GM18909 (cell line): ENCODE measurements around the gene BET1L.

Experiments used
- ATAC-seq: cut with Tn5 transposase; IDR thresholded peaks from one replicate; pipeline ENCODE4 v1.9.1; 2021; ENCODE audit warnings: mild to moderate bottlenecking; ENCODE audit not compliant: unreplicated experiment, poor library complexity

The BET1L gene

DNA sequence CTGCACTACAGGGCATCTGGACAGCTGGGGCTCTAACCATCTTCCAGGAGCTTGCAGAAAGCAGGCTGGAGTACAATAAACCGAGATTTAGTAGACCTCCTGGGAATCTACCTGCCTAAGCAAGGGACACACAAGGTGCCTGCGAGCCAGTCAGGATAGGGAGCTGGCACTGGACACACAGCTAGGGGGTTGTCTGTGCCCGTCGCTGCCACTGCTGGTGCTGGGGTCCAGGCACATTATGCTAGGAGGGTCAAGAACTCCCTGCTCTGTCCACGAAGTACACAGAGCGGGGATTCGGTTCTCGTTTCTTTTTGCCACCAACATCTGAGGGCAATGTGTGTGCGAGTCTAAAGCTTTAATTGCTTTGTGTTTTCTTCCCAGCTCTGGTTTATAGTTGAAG lies 4.5 kb upstream of the BET1L start:
- no peak for ATAC-seq

DNA sequence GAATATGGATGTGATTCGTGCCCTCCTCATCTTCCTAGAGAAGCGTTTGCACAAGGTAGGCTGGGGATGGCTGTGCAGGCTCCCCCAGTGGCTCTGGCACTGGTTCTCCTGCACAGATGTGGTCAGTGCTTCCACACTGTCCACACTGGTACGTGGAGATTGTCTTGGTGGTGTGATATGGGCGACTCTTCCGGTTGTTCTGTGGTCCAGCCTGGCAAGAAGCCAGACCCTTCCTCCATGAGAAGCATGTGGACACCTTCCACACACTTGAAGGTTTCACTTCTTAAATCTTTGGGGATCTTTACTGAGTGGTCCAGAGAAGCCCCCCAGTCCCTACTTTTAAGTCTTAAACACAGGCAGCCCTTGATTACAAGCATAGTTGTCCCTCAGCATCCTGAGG lies 4.1 kb upstream of the BET1L start:
- no peak for ATAC-seq

DNA sequence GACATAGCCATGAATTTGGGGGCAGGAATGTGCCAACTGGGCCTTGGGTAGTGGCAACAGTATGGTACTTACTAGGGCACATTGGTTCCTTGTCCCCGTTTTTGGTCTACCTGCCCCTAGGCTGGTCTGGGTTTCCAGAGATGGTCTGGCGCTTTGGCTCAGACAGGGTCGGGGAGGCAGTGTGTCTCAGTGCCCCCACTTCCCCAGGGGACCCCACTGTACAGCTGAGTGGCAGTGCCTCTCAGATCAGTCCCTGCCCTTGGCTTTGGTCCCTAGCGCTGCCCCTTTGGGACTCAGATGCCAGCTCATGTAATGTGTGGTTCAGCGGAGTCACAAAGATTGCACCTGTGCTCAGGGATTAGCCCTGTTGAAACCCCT lies 3.6 kb upstream of the BET1L start:
- ATAC-seq, result no peak

DNA sequence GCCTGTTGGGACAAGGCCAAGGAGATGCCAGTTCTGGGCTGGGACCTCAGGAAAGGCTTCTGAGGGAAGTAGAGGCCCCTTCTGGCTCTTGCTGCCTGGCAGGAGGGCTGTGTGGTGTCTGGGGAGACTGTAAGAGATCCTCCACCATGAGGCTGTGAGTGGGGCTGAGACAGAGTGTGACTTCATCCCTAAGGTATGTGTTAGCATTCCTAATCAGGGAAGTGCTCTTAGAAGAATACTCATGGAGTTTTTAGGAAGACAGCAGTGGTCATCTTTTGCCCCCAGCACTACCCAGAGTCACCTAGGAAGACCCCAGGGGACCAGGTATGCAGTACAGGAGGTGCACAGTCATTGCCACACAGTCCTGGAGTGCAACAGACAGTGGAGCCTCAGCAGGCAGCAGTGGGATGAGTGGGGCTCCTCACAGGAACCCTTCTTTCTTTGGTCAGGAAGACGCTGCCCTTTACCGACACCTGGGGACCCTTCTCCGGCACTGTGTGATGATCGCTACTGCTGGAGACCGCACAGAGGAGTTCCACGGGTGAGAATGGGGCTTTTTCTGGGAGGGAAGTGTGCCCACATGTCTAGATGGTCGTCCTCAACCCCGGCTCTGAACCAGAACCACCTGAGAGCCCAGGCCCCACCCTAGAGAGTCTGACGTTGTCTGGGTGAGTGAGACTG lies 3.1 kb upstream of the BET1L start:
- ATAC-seq, result no peak

DNA sequence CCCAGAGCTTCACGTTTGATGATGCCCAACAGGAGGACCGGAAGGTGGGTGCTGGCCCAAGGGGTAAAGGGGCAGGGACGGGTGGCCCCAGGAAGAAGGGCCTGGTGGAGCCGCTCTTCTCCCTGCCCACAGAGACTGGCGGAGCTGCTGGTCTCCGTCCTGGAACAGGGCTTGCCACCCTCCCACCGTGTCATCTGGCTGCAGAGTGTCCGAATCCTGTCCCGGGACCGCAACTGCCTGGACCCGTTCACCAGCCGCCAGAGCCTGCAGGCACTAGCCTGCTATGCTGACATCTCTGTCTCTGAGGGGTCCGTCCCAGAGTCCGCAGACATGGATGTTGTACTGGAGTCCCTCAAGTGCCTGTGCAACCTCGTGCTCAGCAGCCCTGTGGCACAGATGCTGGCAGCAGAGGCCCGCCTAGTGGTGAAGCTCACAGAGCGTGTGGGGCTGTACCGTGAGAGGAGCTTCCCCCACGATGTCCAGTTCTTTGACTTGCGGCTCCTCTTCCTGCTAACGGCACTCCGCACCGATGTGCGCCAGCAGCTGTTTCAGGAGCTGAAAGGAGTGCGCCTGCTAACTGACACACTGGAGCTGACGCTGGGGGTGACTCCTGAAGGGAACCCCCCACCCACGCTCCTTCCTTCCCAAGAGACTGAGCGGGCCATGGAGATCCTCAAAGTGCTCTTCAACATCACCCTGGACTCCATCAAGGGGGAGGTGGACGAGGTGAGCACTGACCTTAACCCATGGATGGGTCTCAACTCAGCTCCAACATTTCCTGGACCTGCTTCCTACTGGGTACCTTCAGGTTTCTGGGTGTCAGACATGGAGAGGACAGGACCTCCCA lies 2.3 kb upstream of the BET1L start:
- ATAC-seq, result no peak

DNA sequence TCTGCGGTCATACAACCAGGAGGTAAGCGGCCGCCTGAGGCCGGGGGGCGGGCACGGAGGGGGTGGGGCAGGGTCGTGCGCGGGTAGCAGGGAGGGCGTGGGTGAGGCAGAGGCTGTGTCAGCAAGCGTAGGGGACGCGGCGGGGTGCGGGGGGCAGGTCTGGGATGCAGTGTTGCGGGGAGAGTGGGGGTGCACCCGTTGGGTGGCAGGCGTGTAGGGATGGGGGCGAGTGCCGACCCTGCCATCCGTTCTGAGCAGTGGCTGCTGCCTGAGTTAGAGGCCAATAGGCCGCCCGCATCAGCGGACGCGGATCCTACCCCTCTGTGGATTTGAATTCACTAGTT lies 1.7 kb upstream of the BET1L start:
- no peak for ATAC-seq

DNA sequence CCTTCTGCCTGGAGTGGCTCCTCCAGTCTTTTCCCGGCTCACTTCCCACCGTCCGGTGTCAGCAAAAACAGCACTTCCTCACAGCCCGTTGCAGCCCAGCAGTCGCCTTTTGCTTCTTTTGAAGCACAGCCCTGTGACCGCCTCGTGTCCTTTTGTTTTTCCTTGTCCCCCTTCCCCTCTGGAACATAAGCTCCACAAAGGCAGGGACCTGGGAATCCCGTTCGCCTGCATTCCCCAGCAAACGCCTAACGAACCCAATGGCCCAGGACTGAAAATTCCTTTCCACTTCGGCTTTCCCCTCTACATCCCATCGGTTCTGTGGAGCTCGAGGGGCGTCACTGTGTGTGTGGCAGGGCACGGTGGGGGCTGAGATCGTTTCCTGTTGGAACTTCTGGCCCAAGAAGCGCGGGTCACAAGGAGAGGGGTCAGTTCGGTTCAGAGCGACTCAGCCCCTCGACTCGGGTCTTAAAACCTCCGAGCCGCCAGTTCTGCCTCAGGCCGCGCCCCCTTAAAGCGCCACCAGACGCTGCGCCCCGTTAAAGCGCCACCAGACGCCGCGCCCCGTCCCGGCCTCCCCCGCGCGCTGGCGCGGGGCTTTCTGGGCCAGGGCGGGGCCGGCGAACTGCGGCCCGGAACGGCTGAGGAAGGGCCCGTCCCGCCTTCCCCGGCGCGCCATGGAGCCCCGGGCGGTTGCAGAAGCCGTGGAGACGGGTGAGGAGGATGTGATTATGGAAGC lies 1.1 kb upstream of the BET1L start:
- ATAC-seq, result peak; percentile 43

DNA sequence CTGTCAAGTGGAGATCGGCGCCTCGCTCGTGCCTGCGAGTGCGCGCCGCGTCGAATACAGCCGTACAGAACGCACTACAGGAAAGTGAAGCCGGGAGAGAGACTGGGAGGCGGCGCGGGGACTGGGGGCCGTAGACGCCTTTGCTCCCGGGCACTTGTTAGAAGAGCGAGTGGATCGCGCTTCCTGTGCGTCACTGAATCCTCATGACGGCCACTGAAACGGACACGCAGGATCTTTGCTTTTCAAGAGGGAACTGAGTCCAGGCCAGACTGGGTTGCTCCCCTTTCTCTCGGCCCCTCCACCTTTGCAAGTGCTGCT lies 623 bp upstream of the BET1L start:
- no peak for ATAC-seq

DNA sequence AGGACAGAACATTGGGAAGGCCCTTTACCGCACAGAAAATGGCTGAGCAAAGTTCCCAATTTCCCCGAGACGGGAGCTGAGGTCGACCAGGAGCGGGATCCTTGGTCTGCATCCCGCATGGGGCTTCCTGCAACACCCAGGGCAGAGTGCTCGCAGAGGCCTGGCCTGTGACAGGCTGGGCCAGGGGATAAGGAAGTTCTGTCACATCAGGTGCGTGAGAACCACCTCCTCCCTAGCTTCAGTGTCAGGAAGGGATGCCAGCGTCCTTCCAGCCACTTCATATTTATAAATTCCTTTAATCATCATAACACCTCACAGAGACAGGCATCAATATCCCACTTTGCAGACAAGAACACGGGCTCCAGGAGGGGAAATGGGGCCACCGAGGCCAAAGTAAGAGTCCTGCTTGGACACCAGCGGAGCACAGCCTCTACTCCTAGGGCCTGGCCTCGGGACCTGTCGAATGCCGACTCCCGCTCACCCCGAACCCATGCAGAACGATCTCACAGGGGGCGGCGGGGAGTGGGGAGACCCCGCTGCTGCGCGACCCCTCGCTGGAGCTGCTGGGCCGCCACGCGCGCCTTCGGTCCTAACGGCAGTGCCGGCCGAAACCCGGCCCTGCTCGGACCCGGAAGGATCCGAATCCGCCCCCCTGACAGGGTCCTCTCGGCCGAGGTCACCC lies 532 bp downstream of the BET1L start:
- ATAC-seq, result no peak

DNA sequence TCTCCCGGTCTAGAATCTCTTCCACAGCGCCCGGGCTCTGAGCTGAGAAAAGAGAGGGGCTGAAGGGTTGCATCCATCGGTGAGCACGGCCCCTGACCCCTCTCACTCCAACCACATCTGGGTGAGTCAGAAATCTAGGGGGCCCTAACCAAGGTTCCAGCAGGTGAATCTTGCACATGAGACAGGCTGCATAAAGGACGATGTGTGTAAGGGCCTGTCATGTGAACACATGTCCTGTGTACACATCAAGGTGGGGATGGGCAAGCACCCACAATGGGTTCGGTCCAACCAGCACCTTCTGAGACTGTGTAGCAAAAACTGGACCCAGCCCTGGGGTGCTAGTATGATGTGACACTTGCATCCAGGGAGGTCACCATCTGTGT lies 1.2 kb downstream of the BET1L start:
- ATAC-seq, result no peak

DNA sequence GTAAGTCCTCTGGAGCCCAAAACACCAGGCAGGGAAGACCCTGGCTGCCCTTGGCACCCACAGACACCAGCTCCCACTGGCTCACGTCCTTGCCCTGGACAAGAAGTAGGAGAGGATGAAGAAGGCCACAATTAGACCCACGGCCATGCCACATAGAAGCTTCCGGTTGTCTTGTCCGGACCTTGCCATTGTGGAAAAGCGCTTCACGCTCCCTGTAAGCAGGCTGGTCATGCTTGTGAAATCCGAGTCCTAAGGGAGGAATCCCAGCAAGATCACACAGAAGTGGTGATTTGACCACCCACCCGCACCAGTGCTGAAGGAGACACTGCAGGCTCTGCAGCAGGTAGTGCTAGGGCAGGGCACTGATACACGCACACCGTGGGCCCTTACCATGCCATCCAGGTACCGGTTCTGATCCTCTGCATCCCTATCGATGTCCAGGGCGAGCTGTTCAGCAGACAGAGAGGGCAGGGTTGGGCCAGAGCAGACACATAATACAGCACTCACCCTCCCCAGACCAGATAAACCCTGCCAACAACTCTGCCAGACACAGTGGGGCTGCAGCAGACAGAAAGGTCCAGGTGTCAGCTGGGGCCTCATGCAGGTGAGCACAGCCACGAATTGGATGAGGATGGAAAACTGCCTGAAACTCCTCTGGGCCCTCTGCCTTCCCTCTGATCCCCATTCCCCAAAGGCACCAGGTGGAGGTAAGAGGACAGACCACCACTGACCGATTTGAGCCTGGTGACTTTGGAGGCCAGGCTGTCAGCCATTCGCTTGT lies 1.8 kb downstream of the BET1L start:
- no peak for ATAC-seq

DNA sequence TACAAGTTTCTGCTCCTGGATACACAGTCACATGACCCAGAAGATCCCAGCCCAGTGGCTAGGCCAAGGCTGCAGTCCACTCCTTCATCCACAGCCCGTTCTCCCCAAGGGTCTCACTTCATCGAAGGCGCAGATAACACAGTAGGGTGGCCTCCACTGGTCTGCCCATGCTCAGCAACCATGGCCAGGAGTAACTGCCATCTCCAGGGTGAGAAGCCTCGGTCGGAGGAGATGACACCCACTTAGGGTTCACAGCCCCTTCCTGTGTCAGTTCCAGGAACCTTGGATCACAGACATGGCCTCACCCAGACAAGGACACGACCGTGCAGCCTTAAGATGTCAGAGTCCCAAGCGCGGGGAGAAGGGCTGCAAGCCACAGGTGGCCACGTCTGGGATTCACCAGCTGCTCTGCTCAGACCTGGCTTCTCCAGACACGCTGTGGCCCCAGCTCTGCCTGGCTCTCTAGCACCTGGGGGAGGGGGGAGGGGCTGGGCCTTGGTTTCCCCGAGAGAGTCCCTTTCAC lies 2.6 kb downstream of the BET1L start:
- no peak for ATAC-seq

DNA sequence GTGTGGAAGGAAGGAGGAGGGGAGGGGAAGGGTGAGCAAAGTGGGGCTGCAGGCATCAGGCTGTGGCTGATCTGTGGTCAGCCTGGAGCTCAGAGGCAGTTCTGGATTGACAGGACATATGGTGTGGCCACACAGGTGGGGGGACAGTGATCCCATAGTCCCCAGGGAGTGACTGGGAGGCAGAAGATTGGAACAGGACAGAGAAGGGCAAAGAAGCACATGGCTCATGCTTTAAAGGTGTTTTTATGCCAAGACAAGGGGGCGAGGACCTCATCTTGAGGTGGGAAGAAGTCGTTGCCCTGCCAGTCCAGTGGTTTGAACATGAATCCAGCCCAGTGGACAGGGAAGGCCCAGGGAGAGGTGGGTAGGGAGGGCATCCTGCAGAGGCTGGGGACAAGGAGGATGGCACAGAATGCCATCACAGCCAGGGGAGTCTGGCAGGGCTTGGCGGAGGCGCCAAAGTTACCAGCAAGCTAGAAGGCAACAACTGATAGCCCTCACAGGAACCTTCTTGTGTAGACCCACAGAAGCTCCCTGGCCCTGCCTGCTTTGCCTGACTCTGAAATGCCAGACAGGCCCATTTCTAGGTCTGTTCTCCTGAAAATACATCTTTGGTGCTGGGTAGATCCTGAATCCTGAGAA lies 3.1 kb downstream of the BET1L start:
- no peak for ATAC-seq

DNA sequence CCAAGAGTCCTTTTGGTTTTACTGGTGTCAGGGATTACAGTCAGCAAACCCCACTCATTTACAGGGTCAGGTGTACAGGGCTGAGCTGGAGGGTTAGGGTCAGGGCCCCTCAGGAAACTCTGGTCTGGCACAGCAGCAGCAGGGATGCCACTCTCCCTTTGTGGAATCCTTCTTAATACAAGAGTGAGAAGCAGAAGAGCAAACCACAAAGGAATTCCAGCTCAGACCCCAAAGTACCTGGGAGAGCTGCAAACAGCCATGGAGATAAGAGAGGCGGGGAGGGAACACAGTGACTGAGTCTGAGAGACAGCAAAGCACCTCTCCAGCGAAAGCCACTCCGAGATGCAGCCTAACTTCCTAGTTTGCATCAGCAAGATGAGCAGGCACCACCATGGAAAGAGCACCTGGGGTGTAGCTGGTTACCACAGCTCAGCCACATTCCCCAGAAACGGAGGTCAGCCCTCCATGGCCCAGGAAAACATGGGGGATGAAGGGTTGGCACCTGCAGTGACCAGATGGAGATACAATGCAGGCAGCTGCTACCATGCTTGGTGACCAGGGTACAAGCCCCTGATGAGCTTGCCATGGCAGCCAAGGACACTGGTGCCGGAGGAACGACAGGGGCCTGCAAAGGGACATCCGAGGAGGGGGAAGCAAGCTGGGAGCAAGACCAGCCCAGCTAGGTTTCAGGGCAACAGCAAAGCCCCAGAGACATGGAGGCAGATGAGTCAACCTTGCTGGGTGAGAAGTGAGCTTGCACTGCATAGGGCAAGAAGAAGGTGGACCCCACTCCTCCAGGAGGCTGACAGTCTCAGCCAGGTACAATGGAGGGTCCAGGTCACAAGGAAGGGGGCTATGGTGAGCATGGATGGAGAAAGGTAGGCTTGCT lies 3.9 kb downstream of the BET1L start:
- no peak for ATAC-seq

DNA sequence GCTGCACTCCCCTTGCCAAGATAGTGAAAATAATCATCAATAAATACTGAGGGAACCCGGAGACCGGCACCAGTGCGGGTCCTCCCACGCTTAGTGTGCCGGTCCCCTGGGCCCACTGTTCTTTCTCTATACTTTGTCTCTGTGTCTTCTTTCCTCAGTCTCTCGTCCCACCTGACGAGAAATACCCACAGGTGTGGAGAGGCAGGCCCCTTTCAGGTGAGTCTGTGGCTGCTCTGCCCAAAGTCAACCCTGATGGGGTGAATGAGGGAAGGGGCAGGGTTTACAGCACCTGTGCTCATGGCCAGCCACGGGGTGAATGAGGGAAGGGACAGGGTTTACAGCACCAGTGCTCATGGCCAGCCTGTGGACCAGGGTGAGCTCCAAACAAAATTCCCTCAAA lies 4.7 kb downstream of the BET1L start:
- ATAC-seq, result no peak

DNA sequence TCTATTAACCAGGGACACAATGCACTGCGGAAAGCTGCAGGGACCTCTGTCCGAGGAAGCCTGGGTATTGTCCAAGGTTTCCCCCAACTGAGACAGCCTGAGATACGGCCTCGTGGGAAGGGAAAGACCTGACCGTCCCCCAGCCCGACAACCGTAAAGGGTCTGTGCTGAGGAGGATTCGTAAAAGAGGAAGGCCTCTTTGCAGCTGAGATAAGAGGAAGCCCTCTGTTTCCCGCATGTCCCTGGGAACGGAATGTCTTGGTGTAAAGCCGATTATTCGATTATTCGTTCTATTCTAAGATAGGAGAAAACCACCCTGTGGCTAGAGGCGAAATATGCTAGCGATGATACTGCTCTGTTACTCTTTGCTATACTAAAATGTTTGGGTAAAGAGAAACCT lies 5.2 kb downstream of the BET1L start:
- ATAC-seq, result no peak

DNA sequence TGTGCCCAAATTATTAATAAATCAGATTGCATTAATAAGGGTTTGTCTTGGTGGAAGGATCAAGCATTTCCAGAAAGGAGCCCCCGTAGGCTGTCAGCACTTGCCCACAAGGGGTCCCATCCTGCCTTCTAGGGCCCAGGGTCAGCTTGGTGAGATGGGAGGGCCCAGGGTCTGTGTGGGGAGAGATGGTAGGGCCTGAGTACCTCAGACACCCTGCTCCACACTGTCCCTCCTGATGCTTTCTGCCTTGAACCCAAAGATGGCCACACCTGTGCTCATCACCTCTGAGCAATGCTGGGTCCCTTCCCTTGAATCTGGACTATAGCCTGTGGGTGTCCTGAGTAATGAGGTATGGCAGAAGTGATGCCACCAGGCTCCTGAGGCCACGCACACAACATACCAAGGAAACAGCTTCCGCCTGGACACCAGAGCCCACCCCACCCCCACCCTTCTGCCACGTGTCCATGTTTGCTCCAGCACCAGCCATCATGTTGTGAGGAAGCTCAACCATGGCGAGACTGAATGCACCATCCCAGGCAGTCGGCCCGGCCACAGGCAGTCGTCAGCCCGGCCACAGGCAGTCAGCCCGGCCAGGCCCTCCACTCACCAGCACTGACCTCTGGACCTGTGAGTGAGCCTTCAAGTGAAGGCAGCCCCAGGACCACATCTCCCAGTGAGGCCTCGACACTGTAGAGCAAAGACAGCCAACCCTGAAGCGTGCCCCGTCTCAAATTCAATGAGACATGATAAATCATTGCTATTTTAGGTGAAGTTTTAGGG lies 6.8 kb downstream of the BET1L start:
- ATAC-seq, result no peak

DNA sequence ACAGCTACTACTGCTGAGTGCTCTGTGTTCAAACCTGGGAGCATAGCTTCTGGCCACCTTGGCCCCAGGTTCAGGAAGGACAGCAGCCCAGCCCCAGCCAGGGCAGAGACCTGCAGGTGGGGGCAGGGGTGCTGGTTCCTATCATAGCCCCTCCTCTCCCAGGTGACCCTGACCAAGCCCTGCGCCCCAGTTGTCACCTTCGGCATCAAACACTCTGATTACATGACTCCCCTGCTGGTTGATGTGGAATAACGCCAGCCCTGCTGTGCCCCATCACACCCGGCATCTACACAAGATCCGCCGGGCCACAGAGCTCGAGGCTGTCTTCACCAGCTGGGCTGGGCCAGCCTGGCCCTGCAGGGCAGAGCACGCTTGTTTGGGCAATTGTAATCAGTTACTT lies 7.4 kb downstream of the BET1L start:
- ATAC-seq, result no peak
